H1 (cell line): ENCODE measurements around the gene MAML3. TPM values are rescaled to one million over a fixed set of nuclear protein-coding genes. Genes with fewer than 3 reads are reported as not detected.

Experiments used
- E2F6 ChIP-seq: IDR thresholded peaks from 2 replicates; pipeline ENCODE4 v1.6.1; 2012; ENCODE audit warnings: inconsistent platforms
- PHF8 ChIP-seq: fragments of 200-600 bp; sonication (generic); conservative IDR thresholded peaks from 2 replicates; pipeline ENCODE4 v1.7.1; 2012; ENCODE audit warnings: low read depth, mild to moderate bottlenecking, inconsistent platforms, low read length, moderate library complexity
- SIRT6 ChIP-seq: IDR thresholded peaks from one replicate; pipeline ENCODE4 v1.7.1; 2012; ENCODE audit warnings: low read length, inconsistent platforms
- polyA plus RNA-seq, 7 experiments: library from polyadenylated mRNA; depleted of rRNA in 3 of 7; stranded (reverse) in 5 of 7; unstranded in 2 of 7; fragments of >200 nt in 5 of 7; fragments of 200-250 nt in 2 of 7; gene quantifications; 1 replicate in 5 of 7; 2 replicates in 1 of 7; 4 replicates in 1 of 7; pipeline versions ENCODE4 v1.2.1 to v1.2.3, GENCODE V29; 2011 to 2013; ENCODE audit warnings: missing spikeins in 2 of 7, mixed read lengths in 2 of 7
- total RNA-seq: library from RNA; stranded (reverse); fragmentation: NEBNext Ultra II Directional; extraction: Animal tissue kit (Norgen Biotek cat#: 25700); gene quantifications from 2 replicates; pipeline ENCODE4 v1.2.1, GENCODE V29; 2021

The MAML3 gene
- total and polyA plus RNA-seq, 2 of the 8 experiments (the other 6 are each of a cell fraction or from before 2014, with no cell fraction given): 2.1 to 5.7 TPM

- no peak for TF ChIP-seq SIRT6
- no peak for TF ChIP-seq E2F6
- TF ChIP-seq PHF8: no peak
Observed at GRCh38 chr4:140138428-140138827, 15.6 kb downstream of the MAML3 start (continued).
